Measurements from ENCODE around the gene RGS10. TPM values are rescaled to one million over a fixed set of nuclear protein-coding genes. Genes with fewer than 3 reads are reported as not detected.

Gene RGS10
- total and polyA plus RNA-seq, 2 of the 8 experiments (the other 6 are each of a cell fraction or from before 2014, with no cell fraction given), result 5.5 to 13.1 TPM

GRCh38 chr10:119505588-119506315 lies 36.8 kb downstream of the RGS10 start (continued):
- TF ChIP-seq, protein P1, sequence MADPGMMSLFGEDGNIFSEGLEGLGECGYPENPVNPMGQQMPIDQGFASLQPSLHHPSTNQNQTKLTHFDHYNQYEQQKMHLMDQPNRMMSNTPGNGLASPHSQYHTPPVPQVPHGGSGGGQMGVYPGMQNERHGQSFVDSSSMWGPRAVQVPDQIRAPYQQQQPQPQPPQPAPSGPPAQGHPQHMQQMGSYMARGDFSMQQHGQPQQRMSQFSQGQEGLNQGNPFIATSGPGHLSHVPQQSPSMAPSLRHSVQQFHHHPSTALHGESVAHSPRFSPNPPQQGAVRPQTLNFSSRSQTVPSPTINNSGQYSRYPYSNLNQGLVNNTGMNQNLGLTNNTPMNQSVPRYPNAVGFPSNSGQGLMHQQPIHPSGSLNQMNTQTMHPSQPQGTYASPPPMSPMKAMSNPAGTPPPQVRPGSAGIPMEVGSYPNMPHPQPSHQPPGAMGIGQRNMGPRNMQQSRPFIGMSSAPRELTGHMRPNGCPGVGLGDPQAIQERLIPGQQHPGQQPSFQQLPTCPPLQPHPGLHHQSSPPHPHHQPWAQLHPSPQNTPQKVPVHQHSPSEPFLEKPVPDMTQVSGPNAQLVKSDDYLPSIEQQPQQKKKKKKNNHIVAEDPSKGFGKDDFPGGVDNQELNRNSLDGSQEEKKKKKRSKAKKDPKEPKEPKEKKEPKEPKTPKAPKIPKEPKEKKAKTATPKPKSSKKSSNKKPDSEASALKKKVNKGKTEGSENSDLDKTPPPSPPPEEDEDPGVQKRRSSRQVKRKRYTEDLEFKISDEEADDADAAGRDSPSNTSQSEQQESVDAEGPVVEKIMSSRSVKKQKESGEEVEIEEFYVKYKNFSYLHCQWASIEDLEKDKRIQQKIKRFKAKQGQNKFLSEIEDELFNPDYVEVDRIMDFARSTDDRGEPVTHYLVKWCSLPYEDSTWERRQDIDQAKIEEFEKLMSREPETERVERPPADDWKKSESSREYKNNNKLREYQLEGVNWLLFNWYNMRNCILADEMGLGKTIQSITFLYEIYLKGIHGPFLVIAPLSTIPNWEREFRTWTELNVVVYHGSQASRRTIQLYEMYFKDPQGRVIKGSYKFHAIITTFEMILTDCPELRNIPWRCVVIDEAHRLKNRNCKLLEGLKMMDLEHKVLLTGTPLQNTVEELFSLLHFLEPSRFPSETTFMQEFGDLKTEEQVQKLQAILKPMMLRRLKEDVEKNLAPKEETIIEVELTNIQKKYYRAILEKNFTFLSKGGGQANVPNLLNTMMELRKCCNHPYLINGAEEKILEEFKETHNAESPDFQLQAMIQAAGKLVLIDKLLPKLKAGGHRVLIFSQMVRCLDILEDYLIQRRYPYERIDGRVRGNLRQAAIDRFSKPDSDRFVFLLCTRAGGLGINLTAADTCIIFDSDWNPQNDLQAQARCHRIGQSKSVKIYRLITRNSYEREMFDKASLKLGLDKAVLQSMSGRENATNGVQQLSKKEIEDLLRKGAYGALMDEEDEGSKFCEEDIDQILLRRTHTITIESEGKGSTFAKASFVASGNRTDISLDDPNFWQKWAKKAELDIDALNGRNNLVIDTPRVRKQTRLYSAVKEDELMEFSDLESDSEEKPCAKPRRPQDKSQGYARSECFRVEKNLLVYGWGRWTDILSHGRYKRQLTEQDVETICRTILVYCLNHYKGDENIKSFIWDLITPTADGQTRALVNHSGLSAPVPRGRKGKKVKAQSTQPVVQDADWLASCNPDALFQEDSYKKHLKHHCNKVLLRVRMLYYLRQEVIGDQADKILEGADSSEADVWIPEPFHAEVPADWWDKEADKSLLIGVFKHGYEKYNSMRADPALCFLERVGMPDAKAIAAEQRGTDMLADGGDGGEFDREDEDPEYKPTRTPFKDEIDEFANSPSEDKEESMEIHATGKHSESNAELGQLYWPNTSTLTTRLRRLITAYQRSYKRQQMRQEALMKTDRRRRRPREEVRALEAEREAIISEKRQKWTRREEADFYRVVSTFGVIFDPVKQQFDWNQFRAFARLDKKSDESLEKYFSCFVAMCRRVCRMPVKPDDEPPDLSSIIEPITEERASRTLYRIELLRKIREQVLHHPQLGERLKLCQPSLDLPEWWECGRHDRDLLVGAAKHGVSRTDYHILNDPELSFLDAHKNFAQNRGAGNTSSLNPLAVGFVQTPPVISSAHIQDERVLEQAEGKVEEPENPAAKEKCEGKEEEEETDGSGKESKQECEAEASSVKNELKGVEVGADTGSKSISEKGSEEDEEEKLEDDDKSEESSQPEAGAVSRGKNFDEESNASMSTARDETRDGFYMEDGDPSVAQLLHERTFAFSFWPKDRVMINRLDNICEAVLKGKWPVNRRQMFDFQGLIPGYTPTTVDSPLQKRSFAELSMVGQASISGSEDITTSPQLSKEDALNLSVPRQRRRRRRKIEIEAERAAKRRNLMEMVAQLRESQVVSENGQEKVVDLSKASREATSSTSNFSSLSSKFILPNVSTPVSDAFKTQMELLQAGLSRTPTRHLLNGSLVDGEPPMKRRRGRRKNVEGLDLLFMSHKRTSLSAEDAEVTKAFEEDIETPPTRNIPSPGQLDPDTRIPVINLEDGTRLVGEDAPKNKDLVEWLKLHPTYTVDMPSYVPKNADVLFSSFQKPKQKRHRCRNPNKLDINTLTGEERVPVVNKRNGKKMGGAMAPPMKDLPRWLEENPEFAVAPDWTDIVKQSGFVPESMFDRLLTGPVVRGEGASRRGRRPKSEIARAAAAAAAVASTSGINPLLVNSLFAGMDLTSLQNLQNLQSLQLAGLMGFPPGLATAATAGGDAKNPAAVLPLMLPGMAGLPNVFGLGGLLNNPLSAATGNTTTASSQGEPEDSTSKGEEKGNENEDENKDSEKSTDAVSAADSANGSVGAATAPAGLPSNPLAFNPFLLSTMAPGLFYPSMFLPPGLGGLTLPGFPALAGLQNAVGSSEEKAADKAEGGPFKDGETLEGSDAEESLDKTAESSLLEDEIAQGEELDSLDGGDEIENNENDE (IDR thresholded peaks at IDR 0.05; ENCODE audit: insufficient replicate concordance, low read length), result no peak
- no peak for TF ChIP-seq NANOG (IDR thresholded peaks at IDR 0.05; ENCODE audit: insufficient read depth, low read depth, low read length, poor library complexity, severe bottlenecking)
- TF ChIP-seq CTCF (IDR thresholded peaks at IDR 0.05; ENCODE audit: control extremely low read depth in 1 of 3, insufficient read depth in 1 of 3, low read depth in 1 of 3, low read length in 3 of 3), result no peak
- TF ChIP-seq RXRA (IDR thresholded peaks at IDR 0.05; ENCODE audit: insufficient read depth, low read depth, low read length), result no peak
- TF ChIP-seq CHD2 (IDR thresholded peaks at IDR 0.05; ENCODE audit: low read length), result no peak
- no peak for TF ChIP-seq NRF1 (IDR thresholded peaks at IDR 0.05; ENCODE audit: low read depth, low read length)
- TF ChIP-seq SIX5 (IDR thresholded peaks at IDR 0.05; ENCODE audit: low read depth, low read length), result no peak
- TF ChIP-seq RBBP5 (IDR thresholded peaks at IDR 0.05; ENCODE audit: borderline replicate concordance, low read depth, low read length), result no peak

All from H1 (cell line).